SU-DHL-6 (cell line): ENCODE data around the gene BMP6.

Experiments
- H2AFZ ChIP-seq: fragments of 200-600 bp; sonication (generic); 2 replicates; pipeline ENCODE4 v1.6.1; 2014; ENCODE audit warnings: low read depth, mild to moderate bottlenecking, moderate library complexity, mixed read lengths, antibody characterized with exemption, low read length; ENCODE audit not compliant: severe bottlenecking
- H3F3A ChIP-seq: fragments of 200-600 bp; shearing (Covaris generic); 2 replicates; pipeline ENCODE4 v1.6.0; 2016; ENCODE audit warnings: antibody characterized with exemption, mild to moderate bottlenecking; ENCODE audit not compliant: insufficient read depth
- H3K27ac ChIP-seq: fragments of 200-600 bp; sonication (generic); 2 replicates; pipeline ENCODE4 v1.5.1; 2016; ENCODE audit warnings: low read depth, mild to moderate bottlenecking, low read length, moderate library complexity, mixed read lengths
- H3K27me3 ChIP-seq: fragments of 200-600 bp; sonication (generic), shearing (Covaris generic); 2 replicates; pipeline ENCODE4 v1.6.0; 2014; ENCODE audit warnings: mild to moderate bottlenecking, low read length
- H3K36me3 ChIP-seq: fragments of 200-600 bp; sonication (generic); 2 replicates; pipeline ENCODE4 v1.6.1; 2014; ENCODE audit warnings: mild to moderate bottlenecking, low read length, mixed read lengths
- H3K4me2 ChIP-seq: fragments of 300-600, 200-600 bp; shearing (Covaris generic), sonication (generic); 2 replicates; pipeline ENCODE4 v1.6.0; 2014; ENCODE audit warnings: low read length, low read depth, mild to moderate bottlenecking; ENCODE audit not compliant: poor library complexity, severe bottlenecking
- H3K4me3 ChIP-seq: fragments of 200-600 bp; sonication (generic); 2 replicates; pipeline ENCODE4 v1.5.1; 2014; ENCODE audit warnings: antibody characterized with exemption, low read length, mild to moderate bottlenecking, mixed read lengths; ENCODE audit not compliant: insufficient read depth, poor library complexity, severe bottlenecking
- H3K79me2 ChIP-seq: fragments of 200-600 bp; sonication (generic); 2 replicates; pipeline ENCODE4 v1.6.1; 2014; ENCODE audit warnings: mild to moderate bottlenecking, low read length, moderate library complexity; ENCODE audit not compliant: insufficient read depth
- H3K9ac ChIP-seq: fragments of 200-600 bp; sonication (generic); 2 replicates; pipeline ENCODE4 v1.7.0; 2014; ENCODE audit warnings: mild to moderate bottlenecking, low read length
- H3K9me2 ChIP-seq: fragments of 200-600 bp; sonication (generic); replicated peaks from 2 replicates; pipeline ENCODE4 v1.6.1; 2014; ENCODE audit warnings: low read length; ENCODE audit not compliant: insufficient read depth
- H3K9me3 ChIP-seq: fragments of 200-600 bp; sonication (generic); 2 replicates; pipeline ENCODE4 v1.6.1; 2014; ENCODE audit warnings: low read length, mixed read lengths; ENCODE audit not compliant: insufficient read depth
- H4K20me1 ChIP-seq: fragments of 200-600 bp; sonication (generic); 2 replicates; pipeline ENCODE4 v1.6.1; 2014; ENCODE audit warnings: low read depth, mild to moderate bottlenecking, antibody characterized with exemption, low read length, moderate library complexity, mixed read lengths
- CTCF ChIP-seq: fragments of 200-600 bp; sonication (generic); IDR thresholded peaks from one replicate; pipeline ENCODE4 v1.5.1; 2017; ENCODE audit warnings: antibody characterized with exemption, mild to moderate bottlenecking, low read length, moderate library complexity; ENCODE audit not compliant: insufficient read depth, poor library complexity, severe bottlenecking
- EZH2phosphoT487 ChIP-seq: fragments of 200-600 bp; sonication (generic), shearing (Covaris generic); conservative IDR thresholded peaks from 2 replicates; pipeline ENCODE4 v1.6.1; 2018; ENCODE audit warnings: mild to moderate bottlenecking, antibody characterized with exemption, low read length, moderate library complexity, mixed read lengths

BMP6 gene

GRCh38 chr6:7893342-7893741 is 167.4 kb downstream of the BMP6 start:
- Histone ChIP-seq H4K20me1 (peaks cover 5% of the 10 kb centered on the region; the same call in 1 of the 2 replicates), H3K9me3 (no peaks in the 10 kb centered on the region), H3K9me2 (no peaks in the 10 kb centered on the region), H3K27me3 (no peaks in the 10 kb centered on the region), H3K79me2 (no peaks in the 10 kb centered on the region), H2AFZ (no peak overlapping the region), H3K36me3 (peaks cover 57% of the 10 kb centered on the region), H3K9ac (no peak overlapping the region), H3K4me3 (no peak overlapping the region), H3K27ac (no peak overlapping the region), H3K4me2 (no peak overlapping the region), H3F3A (no peaks in the 10 kb centered on the region)
- TF ChIP-seq CTCF (no peak), EZH2phosphoT487 (no peak)

DNA sequence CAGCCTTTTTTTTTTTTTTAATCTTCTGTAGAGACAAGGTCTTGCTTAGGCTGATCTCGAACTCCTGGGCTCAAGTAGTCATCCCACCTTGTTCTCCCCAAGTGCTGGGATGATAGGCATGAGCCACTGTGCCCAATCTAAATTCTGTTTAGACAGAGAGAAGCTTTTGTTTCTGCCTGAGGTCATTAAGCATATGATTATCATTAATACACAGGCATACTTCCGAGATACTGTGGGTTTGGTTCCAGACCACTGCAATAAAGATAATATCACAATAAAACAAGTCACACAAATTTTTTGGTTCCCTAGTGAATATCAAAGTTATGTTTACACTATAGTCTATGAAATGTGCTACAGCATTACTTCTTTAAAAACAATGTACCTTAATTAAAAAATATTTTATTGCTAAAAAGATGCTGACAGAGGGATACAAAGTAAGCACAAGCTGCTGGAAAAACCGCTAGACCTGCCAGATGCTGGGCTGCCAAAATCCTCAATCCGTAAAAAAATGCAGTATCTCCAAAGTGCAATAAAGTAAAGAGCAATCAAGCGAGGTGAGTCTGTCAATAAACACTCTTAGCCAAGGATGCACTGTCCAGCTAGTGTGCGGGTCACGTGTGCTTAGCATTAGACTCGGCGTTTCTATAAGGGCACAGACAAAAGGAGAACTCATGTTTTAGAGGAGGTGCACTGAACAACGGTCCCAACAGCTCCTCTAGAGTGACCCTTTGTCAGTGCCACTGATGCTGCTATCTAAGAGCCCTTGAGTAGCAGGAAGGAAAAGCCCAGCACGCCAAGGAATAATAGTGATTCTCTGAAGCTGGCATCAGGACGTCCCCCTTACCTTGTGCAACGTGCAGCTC is 168.6 kb downstream of the BMP6 start:
- Histone ChIP-seq H2AFZ (no peak overlapping the region), H3K9me3 (no peaks in the 10 kb centered on the region), H3K27ac (no peak overlapping the region), H4K20me1 (peaks cover 5% of the 10 kb centered on the region; the same call in 1 of the 2 replicates), H3F3A (no peaks in the 10 kb centered on the region), H3K27me3 (no peaks in the 10 kb centered on the region), H3K36me3 (peaks cover 62% of the 10 kb centered on the region), H3K4me2 (no peak overlapping the region), H3K9me2 (no peaks in the 10 kb centered on the region), H3K4me3 (no peak overlapping the region), H3K9ac (no peak overlapping the region), H3K79me2 (no peaks in the 10 kb centered on the region)
- no peak for TF ChIP-seq CTCF
- TF ChIP-seq EZH2phosphoT487 = no peak

- peaks cover 64% of the 10 kb centered on the region for H3K36me3 ChIP-seq
- no peaks in the 10 kb centered on the region for H3K9me2 ChIP-seq
- no peaks in the 10 kb centered on the region for H3F3A ChIP-seq
These were observed 169.2 kb downstream of the BMP6 start for GRCh38 chr6:7895125-7895423.

More at GRCh38 chr6:7895125-7895423, 169.2 kb downstream of the BMP6 start:
- Histone ChIP-seq H3K9ac (no peak overlapping the region), H3K27me3 (no peaks in the 10 kb centered on the region), H3K27ac (no peak overlapping the region), H3K79me2 (no peaks in the 10 kb centered on the region), H4K20me1 (peaks cover 5% of the 10 kb centered on the region; the same call in 1 of the 2 replicates), H3K4me2 (no peak overlapping the region), H2AFZ (no peak overlapping the region), H3K4me3 (no peak overlapping the region), H3K9me3 (no peaks in the 10 kb centered on the region)
- no peak for TF ChIP-seq CTCF
- TF ChIP-seq EZH2phosphoT487 = no peak
